HG03342 (cell line): ENCODE results near the gene ALPG.
"Not testable (repeated sequence)": the region's sequence is repeated elsewhere in the genome, so short reads cannot be mapped to it uniquely, and the experiment has no call there.

ENCODE experiments used
- ATAC-seq: cut with Tn5 transposase; IDR thresholded peaks from one replicate; pipeline ENCODE4 v1.9.1; 2021; ENCODE audit warnings: mild to moderate bottlenecking, moderate library complexity; ENCODE audit not compliant: unreplicated experiment

ALPG gene

GRCh38 chr2:232406556-232407310 is at the start of gene ALPG:
TSS of gene ALPG (plus strand) at chr2:232406844. CDS start at chr2:232406895, 51 bp downstream.
- no peak for ATAC-seq

DNA sequence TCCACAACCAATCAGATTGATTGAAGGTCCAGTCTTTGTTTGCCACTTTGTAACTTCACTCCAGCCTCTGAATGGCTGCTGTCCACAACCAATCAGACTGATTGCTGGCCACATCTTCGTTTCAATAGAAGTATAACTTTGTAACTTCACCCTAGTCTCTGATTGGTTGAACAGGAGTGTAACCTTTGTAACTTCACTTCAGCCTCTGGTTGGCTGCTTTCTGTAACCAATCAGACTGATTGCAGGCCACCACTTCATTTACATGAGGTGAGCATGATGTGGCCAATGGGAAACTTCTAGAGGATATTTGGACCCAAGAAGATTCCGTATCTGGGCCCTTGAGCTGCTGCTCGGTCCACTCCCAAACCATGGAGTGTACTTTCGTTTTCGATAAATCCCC is 45.0 kb upstream of the ALPG start:
- ATAC-seq: no peak

GRCh38 chr2:232362174-232362900 is 44.3 kb upstream of the ALPG start:
- no peak for ATAC-seq

DNA sequence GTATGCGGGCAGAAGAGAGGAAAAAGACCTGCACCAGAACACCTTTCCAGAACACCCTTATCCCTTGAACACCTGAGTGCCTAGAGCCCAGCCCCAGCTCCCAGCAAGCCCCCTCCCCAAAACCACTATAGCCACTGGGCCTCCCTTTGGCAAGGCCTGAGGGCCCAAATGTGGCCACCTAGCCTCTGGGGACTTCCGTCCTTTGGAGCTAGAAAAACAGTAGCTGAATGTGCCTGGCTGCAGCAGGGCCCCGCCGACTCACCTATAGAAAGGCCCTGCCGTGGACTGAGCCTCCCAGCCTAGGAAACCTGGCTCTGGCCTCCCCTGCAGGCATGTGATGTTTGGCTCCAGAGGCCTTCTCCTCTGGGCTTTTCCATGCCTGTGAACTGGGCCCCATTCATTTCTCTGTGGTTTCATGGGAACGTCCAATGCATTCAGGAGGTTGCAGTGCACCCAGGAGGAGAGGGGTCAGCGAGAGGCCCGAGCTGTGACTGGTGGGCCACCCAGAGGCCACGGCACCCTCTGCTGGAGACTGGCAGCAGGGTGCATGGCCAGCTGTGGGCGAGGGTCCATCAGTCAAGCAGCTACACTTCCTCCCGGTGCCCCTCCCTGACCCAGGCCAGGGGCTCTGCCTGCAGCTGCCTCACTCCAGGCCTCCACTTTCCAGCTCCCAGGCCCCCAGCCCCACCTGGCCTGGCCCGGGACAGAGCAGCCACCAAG is 43.4 kb upstream of the ALPG start:
- ATAC-seq: not testable (repeated sequence)

DNA sequence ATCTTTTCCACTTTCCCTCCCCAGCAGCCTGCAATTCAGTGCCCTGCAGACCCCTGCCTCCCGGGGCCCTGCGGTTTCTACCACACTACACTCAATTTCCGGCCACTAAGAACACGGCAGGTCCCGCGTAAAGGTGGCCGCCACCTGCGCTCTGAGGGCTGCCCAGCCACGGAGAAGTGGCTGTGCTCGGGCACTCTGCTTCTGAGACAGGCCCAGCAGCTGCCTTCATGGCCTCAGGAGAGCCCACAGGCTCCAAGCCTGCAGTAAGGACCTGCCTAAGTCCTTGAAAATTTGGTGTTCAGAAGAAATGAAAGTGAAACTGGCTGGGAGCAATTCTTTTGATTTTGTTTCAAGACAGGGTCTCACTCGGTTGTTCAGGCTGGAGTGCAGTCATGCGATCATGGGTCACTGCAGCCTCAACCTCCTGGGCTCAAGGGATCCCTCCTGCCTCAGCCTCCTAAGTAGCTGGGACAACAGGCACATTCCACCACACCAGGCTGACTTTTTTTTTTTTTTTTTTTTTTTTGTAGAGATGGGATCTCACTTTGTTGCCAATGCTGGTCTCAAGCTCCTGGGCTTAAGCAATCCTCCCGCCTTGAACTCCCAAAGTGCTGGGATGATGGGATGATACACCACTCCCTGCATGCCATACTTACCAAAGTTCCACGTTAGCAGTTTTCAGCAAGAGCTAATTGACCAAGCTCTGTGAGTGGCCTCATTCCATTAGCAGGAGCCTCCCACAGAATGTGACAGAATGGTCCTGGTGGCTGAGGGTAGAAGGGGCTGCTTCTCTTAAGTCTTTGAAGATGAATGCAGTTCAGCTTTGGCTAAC is 42.6 kb upstream of the ALPG start:
- no peak for ATAC-seq

- not testable (repeated sequence) for ATAC-seq
Observed at GRCh38 chr2:232364806-232365594, 41.6 kb upstream of the ALPG start.

GRCh38 chr2:232365621-232366321 is 40.9 kb upstream of the ALPG start:
- ATAC-seq: no peak

- not testable (repeated sequence) for ATAC-seq
Observed at GRCh38 chr2:232366461-232366860, 40.2 kb upstream of the ALPG start.

DNA sequence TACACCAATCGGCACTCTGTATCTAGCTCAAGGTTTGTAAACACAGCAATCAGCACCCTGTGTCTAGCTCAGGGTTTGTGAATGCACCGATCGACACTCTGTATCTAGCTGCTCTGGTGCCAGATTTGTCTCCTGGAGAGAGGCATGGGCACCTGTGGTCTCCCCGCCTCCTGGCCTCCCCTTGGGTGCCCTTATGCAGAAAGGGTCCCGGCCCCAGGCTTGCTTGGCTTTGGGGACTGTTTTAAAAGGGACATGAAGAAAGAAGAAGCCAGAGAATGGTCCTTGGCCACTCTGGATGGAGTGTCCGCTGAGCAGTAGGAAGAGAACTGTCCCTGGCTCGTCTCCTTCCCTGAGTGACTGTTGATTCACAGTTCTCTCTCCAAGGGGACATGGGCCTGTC is 39.6 kb upstream of the ALPG start:
- no peak for ATAC-seq

DNA sequence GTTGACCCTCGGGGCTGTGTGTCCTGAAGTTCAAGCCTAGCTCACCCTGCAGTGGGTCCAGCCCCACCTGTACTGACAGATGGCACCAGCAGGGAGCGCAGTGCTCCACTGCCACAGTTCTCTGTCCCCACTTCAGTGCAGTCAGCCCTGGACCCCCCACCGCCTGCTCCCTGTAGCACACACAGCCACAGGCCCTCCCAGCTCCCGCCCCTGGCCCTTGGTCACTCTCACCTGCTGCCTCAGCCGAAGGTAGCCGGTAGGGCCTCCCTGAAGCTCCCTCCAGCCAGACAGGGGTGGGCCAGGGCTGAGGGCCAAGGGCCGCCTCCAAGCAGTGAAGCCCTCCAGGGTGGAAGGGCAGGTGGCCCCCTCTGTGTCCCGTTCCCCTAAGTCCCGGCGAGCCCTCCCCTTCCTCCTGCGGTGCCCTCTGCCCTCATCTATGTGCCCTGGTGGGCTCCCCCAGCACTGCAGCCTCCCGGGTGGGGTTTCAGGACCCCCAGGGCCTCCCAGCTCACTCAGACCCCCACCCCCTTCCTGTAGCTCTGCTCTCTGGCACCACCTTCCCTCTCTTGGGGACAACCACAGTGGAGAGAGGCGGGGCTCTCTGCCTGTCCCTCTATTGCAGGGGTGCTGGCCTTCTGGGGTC is 38.9 kb upstream of the ALPG start:
- no peak for ATAC-seq

DNA sequence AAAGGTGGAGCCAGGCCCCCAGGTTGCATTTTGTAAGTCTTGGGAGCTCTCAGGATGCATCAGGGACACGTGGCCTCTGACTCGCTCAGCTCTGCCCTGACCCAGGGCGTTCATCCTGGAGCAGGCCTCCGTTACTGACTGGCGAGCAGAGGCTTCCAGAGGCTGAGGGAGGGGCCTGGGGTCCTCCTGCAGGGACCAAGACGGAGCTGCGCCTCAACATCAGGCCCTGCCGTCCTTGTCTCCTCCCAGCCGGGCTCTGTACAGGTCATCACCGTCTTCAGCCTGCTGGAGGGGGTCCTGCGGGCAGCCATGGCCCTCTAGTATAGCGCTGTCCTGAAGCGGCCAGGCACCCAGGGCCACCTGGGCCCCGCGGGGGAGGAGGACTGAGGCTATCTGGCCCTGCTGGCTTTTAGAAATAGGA is 38.3 kb upstream of the ALPG start:
- no peak for ATAC-seq

DNA sequence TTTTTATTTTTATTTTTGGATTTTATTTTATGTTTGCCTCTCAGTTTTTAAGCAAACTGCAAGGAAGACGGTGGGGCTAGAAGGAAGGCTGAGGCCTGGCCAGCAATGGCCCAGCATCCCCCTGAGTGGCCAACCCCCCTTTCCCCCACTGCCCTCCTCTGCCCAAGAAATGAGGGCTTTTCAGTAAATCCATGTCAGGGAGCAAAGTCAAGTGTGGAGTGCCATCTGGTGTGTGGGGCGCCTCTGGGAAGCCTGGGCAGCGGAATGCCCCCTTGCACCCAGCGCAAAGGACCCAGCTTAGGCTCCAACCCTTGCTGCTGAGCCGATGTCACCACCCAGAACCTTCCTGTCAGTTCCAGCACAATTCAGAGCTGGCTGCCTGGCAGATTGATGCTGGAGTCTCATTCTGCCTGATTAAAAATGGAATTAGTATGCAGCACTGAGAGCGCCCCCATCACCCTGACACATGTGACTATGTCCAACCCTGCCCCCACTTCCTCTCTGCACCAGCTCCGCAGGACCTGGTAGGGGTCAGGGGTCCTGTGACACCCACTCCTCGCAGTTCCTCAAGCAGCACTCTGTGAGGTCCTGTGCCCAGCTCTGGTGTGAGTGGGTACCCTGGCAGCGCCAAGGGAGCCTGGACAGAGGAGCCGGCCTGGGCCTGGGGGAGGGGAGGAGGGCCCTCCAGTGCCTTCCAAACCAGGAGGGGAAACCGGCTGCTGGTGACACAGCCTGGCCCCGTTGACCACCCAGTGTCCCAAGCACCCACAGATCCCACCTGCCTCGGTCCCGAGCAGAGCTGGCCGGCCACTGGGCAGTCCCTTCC is 37.3 kb upstream of the ALPG start:
- ATAC-seq: no peak

DNA sequence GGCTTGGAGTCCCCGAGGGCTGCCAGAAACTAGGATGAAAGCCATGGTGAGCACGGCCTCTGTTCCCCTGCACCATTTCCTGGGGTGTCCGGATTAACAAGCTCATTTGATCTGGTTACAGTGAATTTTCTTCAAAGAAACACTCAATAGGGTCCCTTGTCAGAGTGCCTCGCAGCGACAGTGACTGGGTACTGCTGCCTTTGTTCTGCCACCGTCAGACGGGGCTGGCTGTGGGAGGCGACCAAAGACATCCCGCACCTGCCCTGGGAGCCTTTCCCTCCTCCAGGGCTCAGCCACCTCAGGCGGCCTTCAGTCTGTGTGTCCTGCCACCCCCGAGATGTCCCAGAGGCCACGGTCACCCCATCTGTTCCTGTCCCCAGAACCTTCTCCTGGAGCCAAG is 36.6 kb upstream of the ALPG start:
- not testable (repeated sequence) for ATAC-seq

- ATAC-seq: no peak
Observed at GRCh38 chr2:232372231-232373208, 34.1 kb upstream of the ALPG start.

GRCh38 chr2:232374356-232374755 is 32.3 kb upstream of the ALPG start:
- ATAC-seq: no peak

DNA sequence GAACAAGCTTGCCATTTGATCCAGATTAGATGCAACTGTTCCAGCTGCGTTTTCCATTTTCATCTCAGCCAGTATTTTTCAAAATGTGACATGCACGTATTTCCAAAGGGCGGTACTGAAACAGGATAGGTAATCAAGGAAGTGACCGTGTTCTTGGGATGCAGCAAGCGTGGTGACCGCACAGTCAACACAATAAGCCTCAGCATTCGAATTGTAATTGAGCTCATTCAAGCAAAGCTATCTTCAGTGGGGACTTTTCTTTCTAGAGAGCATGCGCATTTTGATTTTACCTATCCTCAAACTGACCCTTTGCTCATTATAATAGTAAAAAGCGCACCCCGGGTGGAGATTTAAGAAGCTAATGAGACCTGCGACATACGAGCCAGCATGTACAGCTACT is 31.5 kb upstream of the ALPG start:
- ATAC-seq: no peak

GRCh38 chr2:232376260-232376659 is 30.4 kb upstream of the ALPG start:
- ATAC-seq: no peak
